HG03064 (cell line): ENCODE measurements around the gene CISD3.

Source experiments
- ATAC-seq: cut with Tn5 transposase; IDR thresholded peaks from one replicate; pipeline ENCODE4 v1.9.1; 2021; ENCODE audit warnings: low read depth; ENCODE audit not compliant: unreplicated experiment

CISD3 gene

DNA sequence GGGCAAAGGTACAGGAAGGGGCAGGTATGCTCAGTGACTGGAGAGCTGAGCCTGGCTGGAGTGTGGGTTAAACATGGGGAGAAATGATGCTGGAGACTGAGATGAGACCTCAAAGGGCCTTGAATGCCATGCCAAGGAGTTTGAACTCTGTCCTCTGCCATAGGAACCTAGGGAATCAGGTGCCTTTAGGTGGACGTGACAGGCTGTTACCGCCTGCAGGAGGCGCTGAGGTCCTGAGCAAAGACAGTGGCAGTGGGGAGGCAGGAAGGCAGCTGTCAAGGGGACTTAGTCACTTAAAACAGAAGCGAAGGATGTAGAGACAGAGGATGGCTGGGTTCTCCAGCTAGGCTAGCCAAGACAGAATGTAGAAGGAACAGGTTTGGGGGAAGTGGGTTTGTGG, 31.5 kb downstream of the CISD3 start:
- no peak for ATAC-seq

DNA sequence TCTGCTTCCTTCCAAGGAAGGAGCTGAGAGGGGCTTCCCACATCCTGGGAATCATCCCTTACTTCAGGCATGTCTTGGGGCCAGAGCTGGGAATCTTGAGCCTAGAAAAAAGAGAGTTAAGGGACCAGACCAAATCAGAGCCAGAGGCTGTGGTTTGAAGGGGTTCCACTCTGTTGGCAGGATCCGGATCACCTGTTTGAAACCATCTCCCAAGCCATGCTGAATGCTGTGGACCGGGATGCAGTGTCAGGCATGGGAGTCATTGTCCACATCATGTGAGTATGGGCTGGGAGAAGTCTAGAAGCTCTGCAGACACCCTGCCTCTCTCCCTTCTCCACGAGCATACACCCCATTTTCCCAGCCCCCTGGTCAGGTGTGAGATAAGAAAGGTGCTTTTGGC, 32.1 kb downstream of the CISD3 start:
- no peak for ATAC-seq

DNA sequence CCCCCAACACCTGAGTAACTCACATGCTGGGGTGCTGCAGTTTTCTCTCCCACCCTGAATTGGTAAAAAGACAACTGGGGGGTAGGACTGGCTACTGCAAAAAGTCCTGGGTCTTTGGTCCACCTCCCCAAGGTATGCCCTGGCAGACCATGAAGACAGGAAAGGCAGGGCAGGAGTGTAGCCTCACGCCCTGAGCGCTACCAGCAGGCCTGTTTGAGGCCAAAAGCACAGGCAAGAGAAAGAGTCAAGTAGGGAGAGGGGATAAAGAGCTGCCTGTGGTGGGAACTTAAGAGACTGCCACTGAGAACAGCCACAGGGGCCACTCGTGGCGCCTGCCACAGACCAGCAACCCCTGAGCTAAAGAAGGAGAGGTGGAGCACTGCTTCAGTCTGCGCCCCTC, 36.2 kb downstream of the CISD3 start:
- no peak for ATAC-seq

DNA sequence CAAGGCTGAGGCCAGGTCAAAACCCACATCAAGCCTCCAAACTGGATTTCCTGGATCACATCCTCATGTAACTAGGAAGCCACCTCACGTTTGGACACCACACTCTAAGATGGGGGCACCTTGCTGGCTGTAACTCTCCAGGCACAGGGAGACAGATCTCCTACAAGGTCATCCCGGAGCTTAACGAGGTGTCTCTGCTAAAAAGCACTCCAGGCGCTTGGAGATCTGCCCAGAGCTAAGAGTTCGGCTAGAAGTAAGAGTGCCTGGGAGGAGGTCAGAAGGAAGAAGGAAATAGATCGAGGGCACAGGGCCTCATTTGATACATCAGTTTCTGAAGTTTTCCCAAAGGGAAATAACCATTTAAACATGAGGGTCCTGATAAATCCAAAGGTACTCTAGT, 38.3 kb downstream of the CISD3 start:
- ATAC-seq, result no peak

DNA sequence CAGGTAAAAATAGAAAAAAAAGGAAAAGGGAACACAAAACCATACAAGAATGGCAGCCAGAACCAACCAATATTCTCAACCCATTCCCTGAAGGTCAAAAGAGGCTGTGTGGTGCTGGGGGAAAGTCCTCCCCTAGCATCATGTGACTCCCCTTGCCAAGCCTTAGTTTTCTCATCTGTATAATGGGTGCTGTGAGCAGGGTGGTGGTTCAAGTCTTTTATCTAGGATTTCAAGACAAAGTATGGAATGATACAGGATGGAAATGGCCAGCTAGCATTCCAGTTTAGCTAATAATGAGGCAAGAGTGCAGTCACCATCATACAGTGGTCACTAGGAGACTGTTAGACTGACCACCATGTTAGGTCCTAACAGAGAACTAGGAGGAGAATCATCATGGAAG, 43.1 kb downstream of the CISD3 start:
- no peak for ATAC-seq

DNA sequence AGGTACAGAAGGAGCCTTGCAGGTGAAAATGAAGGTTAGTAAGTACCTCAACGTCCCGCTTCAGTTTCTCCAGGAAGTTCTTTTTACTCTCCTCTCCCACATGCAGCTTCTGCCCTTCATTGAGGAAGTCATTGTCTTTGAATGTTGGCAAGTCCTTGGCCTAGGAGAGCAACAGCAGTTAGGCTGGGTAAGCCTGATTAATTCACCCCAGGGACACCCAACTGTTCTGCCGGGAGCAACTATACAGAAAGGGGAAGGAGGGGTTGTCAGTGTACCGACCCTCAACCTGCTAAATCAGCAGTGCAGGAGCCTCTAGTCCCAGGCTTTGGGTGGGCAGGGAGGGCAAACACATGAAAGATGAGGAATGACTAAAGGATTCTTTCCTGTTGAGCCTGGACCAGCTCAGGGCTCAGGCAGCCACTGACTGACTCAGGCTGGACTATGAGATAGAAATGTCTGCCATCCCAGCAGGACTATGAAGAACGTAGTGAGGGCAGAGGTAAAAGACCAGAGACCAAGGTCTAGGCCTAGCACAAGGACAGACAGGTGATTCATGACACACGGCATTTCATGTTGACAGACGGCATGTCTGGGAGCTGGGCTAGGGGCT, 47.6 kb downstream of the CISD3 start:
- no peak for ATAC-seq

DNA sequence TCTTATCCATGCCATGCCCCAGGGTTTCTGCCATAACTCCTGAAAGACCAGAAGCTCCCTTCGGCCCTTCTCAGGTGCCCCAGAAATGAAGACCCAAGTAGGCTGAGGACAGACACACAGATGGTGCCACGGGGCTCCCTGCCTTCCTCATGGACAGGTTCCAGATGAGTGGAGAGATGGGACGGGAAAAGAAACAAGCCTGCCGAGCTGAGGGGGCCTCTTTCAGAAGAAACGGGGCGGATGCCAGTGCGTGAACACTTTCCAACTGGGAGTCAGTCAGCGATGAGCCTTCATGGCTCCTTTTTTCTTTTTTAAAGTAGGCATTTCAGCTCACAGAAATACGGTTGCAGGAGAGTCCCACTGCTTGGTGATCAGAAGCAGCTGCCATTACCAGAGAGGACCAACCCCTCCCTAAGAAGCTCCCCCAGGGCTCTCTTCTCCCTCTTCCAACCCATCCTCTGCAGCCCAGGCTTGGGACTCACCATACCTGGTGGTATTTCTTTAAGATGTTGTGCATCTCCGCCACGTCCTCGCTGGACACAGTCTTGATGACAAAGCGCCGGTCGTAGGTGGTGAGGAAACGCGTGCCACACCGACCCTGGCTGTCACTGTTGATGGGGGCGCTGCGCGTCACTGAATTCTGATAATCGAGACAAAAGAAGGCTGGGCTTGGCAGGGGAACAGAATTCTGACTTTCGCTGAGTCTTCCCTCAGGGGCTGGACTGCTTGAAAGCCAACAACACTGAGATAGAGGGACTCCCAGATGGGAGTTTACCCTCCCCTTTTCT, 50.0 kb downstream of the CISD3 start:
- ATAC-seq, result no peak

DNA sequence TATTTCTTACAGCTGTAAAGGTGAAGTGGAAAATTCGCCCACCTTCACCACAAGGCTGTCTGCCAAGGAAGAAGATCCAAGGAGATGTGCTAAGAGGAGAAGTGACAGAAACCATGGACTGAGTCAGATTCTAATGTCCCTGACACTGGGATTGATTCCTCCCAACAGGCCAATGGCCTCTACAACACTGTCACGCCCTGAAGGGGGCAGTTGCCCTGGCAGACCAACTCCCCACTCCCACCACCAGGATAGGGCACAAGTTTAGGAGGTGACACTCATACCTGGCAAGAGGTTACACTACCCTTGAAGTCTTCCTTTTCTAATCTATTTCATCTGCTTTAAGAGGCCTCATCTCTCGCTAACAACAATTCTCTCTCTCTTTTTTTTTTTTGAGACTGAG, 53.1 kb downstream of the CISD3 start:
- no peak for ATAC-seq
